OCI-LY7 (cell line): ENCODE measurements around the gene PROSER2. TPM values are rescaled to one million over a fixed set of nuclear protein-coding genes. Genes with fewer than 3 reads are reported as not detected.

ENCODE experiments used
- BruUV-seq: library from RNA; stranded (reverse); fragments of 400-500 nt; replicated peaks from 2 replicates; lab custom pipeline; 2021; lab: Mats Ljungman, UMichigan
- CTCF ChIA-PET: fragments of 300-600 bp; sonication (Branson Sonifier 250); formaldehyde crosslinking; loops from one replicate; lab custom pipeline; 2022; ENCODE audit warnings: antibody characterized with exemption; ENCODE audit not compliant: unreplicated experiment; lab: Charles Lee
- POLR2A ChIA-PET: fragments of 300-600 bp; sonication (Branson Sonifier 250); formaldehyde crosslinking; loops from one replicate; lab custom pipeline; 2022; ENCODE audit warnings: antibody characterized with exemption; lab: Charles Lee
- DNase-seq: peaks from one replicate; pipeline ENCODE4 v3.0.0-alpha.2; 2015; ENCODE audit warnings: low spot score
- H2AFZ ChIP-seq: fragments of 200-600 bp; sonication (generic), shearing (Covaris generic); 2 replicates; pipeline ENCODE4 v1.6.1; 2014; ENCODE audit warnings: mild to moderate bottlenecking, antibody characterized with exemption, low read length, moderate library complexity
- H3K27ac ChIP-seq: fragments of 200-600 bp; sonication (generic); 2 replicates; pipeline ENCODE4 v1.5.1; 2014; ENCODE audit warnings: mixed run types, low read depth, mild to moderate bottlenecking, moderate library complexity, low read length, inconsistent platforms; ENCODE audit not compliant: poor library complexity, severe bottlenecking
- H3K36me3 ChIP-seq: fragments of 200-600 bp; sonication (generic); 2 replicates; pipeline ENCODE4 v1.6.1; 2014; ENCODE audit warnings: mild to moderate bottlenecking, antibody characterized with exemption, low read length, moderate library complexity, mixed read lengths; ENCODE audit not compliant: insufficient read depth
- H3K4me1 ChIP-seq: fragments of 200-600 bp; sonication (generic); 2 replicates; pipeline ENCODE4 v1.5.1; 2014; ENCODE audit warnings: mild to moderate bottlenecking, low read length; ENCODE audit not compliant: insufficient read depth, poor library complexity, severe bottlenecking
- H3K4me2 ChIP-seq: fragments of 200-600 bp; sonication (generic); 2 replicates; pipeline ENCODE4 v1.6.1; 2014; ENCODE audit warnings: mild to moderate bottlenecking, low read length
- H3K4me3 ChIP-seq: fragments of 200-600 bp; sonication (generic); 2 replicates; pipeline ENCODE4 v1.5.1; 2014; ENCODE audit warnings: mild to moderate bottlenecking, low read depth, low read length; ENCODE audit not compliant: poor library complexity, severe bottlenecking
- H3K79me2 ChIP-seq: fragments of 200-600 bp; sonication (generic); 2 replicates; pipeline ENCODE4 v1.6.1; 2016; ENCODE audit warnings: low read depth, mild to moderate bottlenecking, low read length, moderate library complexity, mixed read lengths; ENCODE audit not compliant: insufficient read depth
- H3K9me2 ChIP-seq: fragments of 200-600 bp; sonication (generic); 2 replicates; pipeline ENCODE4 v1.6.1; 2016; ENCODE audit warnings: mild to moderate bottlenecking, low read length, mixed read lengths; ENCODE audit not compliant: insufficient read depth
- H3K9me3 ChIP-seq: fragments of 200-600 bp; sonication (generic); 2 replicates; pipeline ENCODE4 v1.6.1; 2014; ENCODE audit warnings: mild to moderate bottlenecking, mixed run types, low read length, mixed read lengths
- H4K20me1 ChIP-seq: fragments of 200-600 bp; sonication (generic); 2 replicates; pipeline ENCODE4 v1.6.1; 2014; ENCODE audit warnings: mild to moderate bottlenecking, antibody characterized with exemption, low read length, moderate library complexity, mixed read lengths; ENCODE audit not compliant: insufficient read depth
- EZH2phosphoT487 ChIP-seq: fragments of 200-600 bp; sonication (generic); IDR thresholded peaks from 2 replicates; pipeline ENCODE4 v1.6.1; 2018; ENCODE audit warnings: low read depth, borderline replicate concordance, mild to moderate bottlenecking, mixed run types, antibody characterized with exemption, low read length, moderate library complexity, mixed read lengths
- intact Hi-C: fragments of 100-400 bp; cut with micrococcal nuclease; formaldehyde crosslinking; loops from one replicate; pipeline ENCODE4 v1.10.0; 2022; ENCODE audit not compliant: unreplicated experiment
- total RNA-seq, 2 experiments: library from RNA; depleted of rRNA in 1 of 2; stranded (reverse); fragments of >200 nt in 1 of 2; shearing (Covaris generic) in 1 of 2; gene quantifications; 2 replicates each; pipeline ENCODE4 v1.2.3, GENCODE V29; 2014 to 2022
- TF ChIP-seq, protein P1 (sequence below): fragments of 200-600 bp; sonication (generic); conservative IDR thresholded peaks from 2 replicates; pipeline ENCODE4 v1.5.1; 2014; ENCODE audit warnings: mild to moderate bottlenecking, antibody characterized with exemption, low read length, moderate library complexity, mixed read lengths

Gene PROSER2
- total RNA-seq, 2 experiments from 2014 or later, result not detected

DNA sequence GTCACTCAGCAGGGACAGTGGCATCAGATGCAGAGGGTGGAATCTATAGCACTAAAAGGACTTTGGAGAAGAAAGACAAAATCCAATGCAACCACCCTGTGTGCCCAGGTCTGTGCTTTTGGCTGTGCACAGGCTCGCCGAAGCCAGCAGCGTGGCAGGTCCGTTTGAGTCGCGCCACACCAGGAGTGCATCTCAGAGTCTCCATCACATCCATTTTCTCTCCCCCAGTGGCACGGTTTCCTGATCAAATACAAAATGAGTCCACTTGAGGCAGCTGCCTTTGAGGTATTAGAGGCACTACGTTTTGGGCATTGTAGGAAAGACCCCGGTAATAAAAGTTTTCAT is 23.4 kb upstream of the PROSER2 start:
- Histone ChIP-seq H3K79me2 (no peaks in the 10 kb centered on the region), H3K36me3 (no peaks in the 10 kb centered on the region), H3K9me3 (no peaks in the 10 kb centered on the region), H3K4me1 (peaks cover 10% of the 10 kb centered on the region), H2AFZ (no peak overlapping the region), H4K20me1 (no peaks in the 10 kb centered on the region), H3K4me3 (no peak overlapping the region), H3K4me2 (no peak overlapping the region), H3K27ac (no peak overlapping the region), H3K9me2 (no peaks in the 10 kb centered on the region)
- no TSS peak for BruUV-seq
- CTCF ChIA-PET, result interaction anchor here (0.6 kb wide), 1 partner anchor 317 kb away, joined by 3 read pairs; no protein-coding TSS in a partner anchor
- no peak for DNase-seq
- TF ChIP-seq EZH2phosphoT487, result no peak
- TF ChIP-seq, protein P1, sequence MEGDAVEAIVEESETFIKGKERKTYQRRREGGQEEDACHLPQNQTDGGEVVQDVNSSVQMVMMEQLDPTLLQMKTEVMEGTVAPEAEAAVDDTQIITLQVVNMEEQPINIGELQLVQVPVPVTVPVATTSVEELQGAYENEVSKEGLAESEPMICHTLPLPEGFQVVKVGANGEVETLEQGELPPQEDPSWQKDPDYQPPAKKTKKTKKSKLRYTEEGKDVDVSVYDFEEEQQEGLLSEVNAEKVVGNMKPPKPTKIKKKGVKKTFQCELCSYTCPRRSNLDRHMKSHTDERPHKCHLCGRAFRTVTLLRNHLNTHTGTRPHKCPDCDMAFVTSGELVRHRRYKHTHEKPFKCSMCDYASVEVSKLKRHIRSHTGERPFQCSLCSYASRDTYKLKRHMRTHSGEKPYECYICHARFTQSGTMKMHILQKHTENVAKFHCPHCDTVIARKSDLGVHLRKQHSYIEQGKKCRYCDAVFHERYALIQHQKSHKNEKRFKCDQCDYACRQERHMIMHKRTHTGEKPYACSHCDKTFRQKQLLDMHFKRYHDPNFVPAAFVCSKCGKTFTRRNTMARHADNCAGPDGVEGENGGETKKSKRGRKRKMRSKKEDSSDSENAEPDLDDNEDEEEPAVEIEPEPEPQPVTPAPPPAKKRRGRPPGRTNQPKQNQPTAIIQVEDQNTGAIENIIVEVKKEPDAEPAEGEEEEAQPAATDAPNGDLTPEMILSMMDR, result no peak
- POLR2A ChIA-PET, result interaction anchor here (0.6 kb wide), 1 partner anchor 401 kb away, joined by 3 read pairs; no protein-coding TSS in a partner anchor
- intact Hi-C loops, result no loop called here

DNA sequence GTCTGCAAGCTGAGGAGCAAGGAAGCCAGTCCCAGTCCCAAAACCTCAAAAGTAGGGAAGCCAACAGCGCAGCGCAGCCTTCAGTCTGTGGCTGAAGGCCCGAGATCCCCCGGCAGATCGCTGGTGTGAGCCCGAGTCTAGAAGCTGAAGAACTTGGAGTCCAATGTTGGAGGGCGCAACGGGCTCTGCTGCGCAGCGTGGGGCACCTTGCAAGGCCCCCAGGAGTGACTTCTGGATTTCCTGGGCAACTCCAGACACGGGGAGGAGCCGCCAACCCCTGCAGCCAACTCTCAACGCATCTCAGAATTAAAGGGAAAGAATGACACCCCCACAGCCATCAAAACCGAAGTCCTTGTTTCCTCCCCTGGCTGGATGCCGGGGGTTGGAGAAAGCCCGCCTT is 18.8 kb upstream of the PROSER2 start:
- ChIA-PET CTCF (no interaction called here), POLR2A (no interaction called here)
- BruUV-seq, result no TSS peak
- H3K4me2 ChIP-seq, result no peak overlapping the region
- no peaks in the 10 kb centered on the region for H3K36me3 ChIP-seq
- no peak overlapping the region for H2AFZ ChIP-seq
- H3K79me2 ChIP-seq, result no peaks in the 10 kb centered on the region
- H3K4me3 ChIP-seq, result no peak overlapping the region
- H4K20me1 ChIP-seq, result no peaks in the 10 kb centered on the region
- TF ChIP-seq, protein P1, result no peak
- TF ChIP-seq EZH2phosphoT487, result no peak
- H3K4me1 ChIP-seq, result no peaks in the 10 kb centered on the region
- no peak overlapping the region for H3K27ac ChIP-seq
- H3K9me2 ChIP-seq, result no peaks in the 10 kb centered on the region
- no peaks in the 10 kb centered on the region for H3K9me3 ChIP-seq
- no peak for DNase-seq
- intact Hi-C loops, result no loop called here

DNA sequence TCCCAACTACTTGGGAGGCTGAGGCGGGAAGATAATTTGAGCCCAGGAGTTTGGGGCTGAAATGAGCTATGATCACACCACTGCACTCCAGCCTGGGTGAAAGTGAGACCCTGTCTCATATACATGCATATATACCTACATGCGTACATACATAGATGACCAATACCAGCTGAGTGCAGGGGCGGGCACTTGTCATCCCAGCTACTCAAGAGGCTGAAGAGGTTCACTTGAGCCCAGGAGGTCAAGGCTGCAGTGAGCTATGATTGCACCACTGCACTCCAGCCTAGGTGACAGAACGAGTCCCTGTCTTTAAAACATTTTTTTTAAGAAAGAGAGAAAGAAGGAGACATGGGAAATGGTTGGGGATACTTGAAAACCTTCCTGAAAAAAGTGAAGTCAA is 17.4 kb upstream of the PROSER2 start:
- Histone ChIP-seq H3K4me1 (no peaks in the 10 kb centered on the region), H2AFZ (no peak overlapping the region), H3K4me2 (no peak overlapping the region), H4K20me1 (no peaks in the 10 kb centered on the region), H3K9me2 (no peaks in the 10 kb centered on the region), H3K27ac (no peak overlapping the region), H3K4me3 (no peak overlapping the region), H3K79me2 (no peaks in the 10 kb centered on the region), H3K9me3 (no peaks in the 10 kb centered on the region), H3K36me3 (no peaks in the 10 kb centered on the region)
- ChIA-PET CTCF (no interaction called here), POLR2A (interaction anchor here (0.6 kb wide), 1 partner anchor 912 kb away, joined by 5 read pairs; no protein-coding TSS in a partner anchor)
- intact Hi-C loops, result no loop called here
- no TSS peak for BruUV-seq
- TF ChIP-seq, protein P1, result no peak
- TF ChIP-seq EZH2phosphoT487, result no peak
- DNase-seq, result no peak
